Coronary artery (tissue), 2 donors: ENCODE measurements around the gene REV3L.

Experiments used
- DNase-seq: peaks from one replicate; pipeline ENCODE4 v3.0.0-alpha.2; 2017; ENCODE audit warnings: low spot score
- H3K27ac ChIP-seq, 2 donors: fragments of 200-600 bp; sonication (generic); one replicate each; pipeline ENCODE4 v1.5.1; 2016 to 2019
- H3K4me3 ChIP-seq: fragments of 200-600 bp; sonication (generic); 2 replicates; pipeline ENCODE4 v1.5.1; 2016; ENCODE audit warnings: mild to moderate bottlenecking, moderate library complexity
- TF ChIP-seq, protein P1 (sequence below): fragments of 200-600 bp; sonication (generic); IDR thresholded peaks from one replicate; pipeline ENCODE4 v1.5.1; 2019; ENCODE audit warnings: antibody characterized with exemption

The REV3L gene

GRCh38 chr6:111406200-111406721, 76.8 kb downstream of the REV3L start:
- Histone ChIP-seq H3K4me3 (no peak overlapping the region), H3K27ac (peak overlapping the region in 1 of 2 donors; percentile 3)
- DNase-seq, result no peak
- TF ChIP-seq, protein P1, sequence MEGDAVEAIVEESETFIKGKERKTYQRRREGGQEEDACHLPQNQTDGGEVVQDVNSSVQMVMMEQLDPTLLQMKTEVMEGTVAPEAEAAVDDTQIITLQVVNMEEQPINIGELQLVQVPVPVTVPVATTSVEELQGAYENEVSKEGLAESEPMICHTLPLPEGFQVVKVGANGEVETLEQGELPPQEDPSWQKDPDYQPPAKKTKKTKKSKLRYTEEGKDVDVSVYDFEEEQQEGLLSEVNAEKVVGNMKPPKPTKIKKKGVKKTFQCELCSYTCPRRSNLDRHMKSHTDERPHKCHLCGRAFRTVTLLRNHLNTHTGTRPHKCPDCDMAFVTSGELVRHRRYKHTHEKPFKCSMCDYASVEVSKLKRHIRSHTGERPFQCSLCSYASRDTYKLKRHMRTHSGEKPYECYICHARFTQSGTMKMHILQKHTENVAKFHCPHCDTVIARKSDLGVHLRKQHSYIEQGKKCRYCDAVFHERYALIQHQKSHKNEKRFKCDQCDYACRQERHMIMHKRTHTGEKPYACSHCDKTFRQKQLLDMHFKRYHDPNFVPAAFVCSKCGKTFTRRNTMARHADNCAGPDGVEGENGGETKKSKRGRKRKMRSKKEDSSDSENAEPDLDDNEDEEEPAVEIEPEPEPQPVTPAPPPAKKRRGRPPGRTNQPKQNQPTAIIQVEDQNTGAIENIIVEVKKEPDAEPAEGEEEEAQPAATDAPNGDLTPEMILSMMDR, result no peak

DNA sequence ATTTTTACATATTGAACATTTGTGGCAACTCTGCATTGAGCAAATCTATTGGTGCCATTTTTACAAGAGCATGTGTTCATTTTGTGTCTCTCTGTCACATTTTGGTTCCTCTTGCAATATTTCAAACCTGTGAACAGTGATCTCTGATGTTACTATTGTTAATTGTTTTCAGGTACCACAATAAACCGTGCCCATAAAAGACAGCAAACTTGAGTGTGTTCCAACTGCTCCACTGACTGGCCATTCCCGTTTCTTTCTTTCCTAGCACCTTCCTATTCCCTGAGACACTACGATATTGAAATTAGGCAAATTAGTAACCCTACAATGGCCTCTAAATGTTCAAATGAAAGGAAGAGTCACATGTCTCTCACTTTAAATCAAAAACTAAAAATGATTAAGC, 79.6 kb downstream of the REV3L start:
- Histone ChIP-seq H3K4me3 (no peak overlapping the region), H3K27ac (no peak overlapping the region)
- TF ChIP-seq, protein P1, result no peak
- no peak for DNase-seq

DNA sequence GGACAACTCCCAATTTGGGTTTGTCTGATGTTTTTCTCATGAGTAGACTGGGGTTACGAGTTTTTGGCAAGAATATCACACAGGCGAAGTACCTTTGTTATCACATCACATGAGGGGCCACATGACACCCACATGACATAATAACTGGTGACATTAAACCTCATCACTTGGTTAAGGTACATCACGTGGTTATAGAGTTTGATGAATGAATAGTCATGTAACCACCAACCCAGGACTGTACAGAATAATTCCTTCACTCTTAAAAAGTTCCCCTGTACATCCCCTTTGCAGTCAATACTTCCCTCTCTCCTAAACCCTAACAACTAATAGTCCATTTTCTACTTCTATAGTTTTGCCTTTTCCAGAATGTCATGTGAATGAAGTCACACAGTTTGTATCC, 83.4 kb downstream of the REV3L start:
- TF ChIP-seq, protein P1, result no peak
- Histone ChIP-seq H3K4me3 (no peak overlapping the region), H3K27ac (no peak overlapping the region)
- DNase-seq, result no peak

GRCh38 chr6:111388681-111389080, 94.3 kb downstream of the REV3L start:
- Histone ChIP-seq H3K4me3 (no peak overlapping the region), H3K27ac (no peak overlapping the region)
- DNase-seq, result no peak
- TF ChIP-seq, protein P1, result no peak

GRCh38 chr6:111382476-111383294, 100.3 kb downstream of the REV3L start:
- TF ChIP-seq, protein P1, result no peak

DNA sequence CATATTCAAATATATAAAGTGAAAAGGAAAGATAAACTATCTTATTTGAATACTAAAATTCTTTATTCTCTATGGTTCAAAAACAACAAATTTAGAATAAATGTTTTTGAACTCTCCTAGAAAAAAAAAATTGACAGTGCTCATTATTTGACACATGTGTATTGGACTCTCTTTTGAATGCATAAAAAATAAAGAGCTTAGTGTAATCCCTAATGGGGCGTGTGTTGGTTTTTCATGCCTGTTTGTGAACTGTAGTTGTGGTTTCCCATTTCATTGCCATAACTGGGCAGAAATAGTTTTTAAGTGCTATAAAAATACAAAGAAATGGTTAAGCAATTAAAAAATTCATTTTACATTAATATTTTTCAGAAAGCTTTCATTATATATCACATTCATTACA, 101.3 kb downstream of the REV3L start:
- TF ChIP-seq, protein P1, result no peak
- Histone ChIP-seq H3K4me3 (no peak overlapping the region), H3K27ac (peak overlapping the region in 1 of 2 donors; percentile 48)
- DNase-seq, result no peak

More at GRCh38 chr6:111382476-111383294, 100.3 kb downstream of the REV3L start:
- peak overlapping the region; percentile 48 to 60 for H3K27ac ChIP-seq
- DNase-seq, result no peak
- H3K4me3 ChIP-seq, result peak overlapping the region; percentile 8

DNA sequence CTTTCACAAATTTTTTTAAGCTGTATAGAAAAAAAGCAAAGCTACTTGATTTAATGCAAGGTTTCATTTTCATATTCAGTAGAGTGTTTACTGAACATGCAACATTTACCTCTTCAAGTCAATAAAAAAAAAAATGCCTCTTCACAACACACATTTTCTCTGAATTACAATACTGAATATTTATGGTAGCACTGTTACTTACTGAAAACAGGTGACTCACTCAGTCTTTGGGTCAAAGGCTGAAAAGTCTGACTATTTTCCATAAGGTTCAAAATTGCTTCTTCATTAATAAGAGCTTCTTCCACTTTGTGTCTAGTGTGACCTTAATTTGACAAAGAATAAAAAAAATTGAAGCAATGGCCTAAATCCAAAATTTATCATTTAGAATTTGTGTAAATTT, 101.9 kb downstream of the REV3L start:
- DNase-seq, result no peak
- Histone ChIP-seq H3K27ac (no peak overlapping the region), H3K4me3 (no peak overlapping the region)
- TF ChIP-seq, protein P1, result no peak
